Measurements from ENCODE around the gene SLC18B1.
"Not testable (repeated sequence)": the region's sequence is repeated elsewhere in the genome, so short reads cannot be mapped to it uniquely, and the experiment has no call there.

Gene SLC18B1

GRCh38 chr6:132798869-132799538 lies 567 bp upstream of the SLC18B1 start:
- peak; percentile 51 for DNase-seq (ENCODE audit: low read depth)

- DNase-seq (ENCODE audit: low read depth): no peak
These were observed 3.0 kb downstream of the SLC18B1 start for GRCh38 chr6:132795461-132795860.

- no peak for DNase-seq (ENCODE audit: low read depth)
These were observed 5.9 kb downstream of the SLC18B1 start for GRCh38 chr6:132792510-132792909.

GRCh38 chr6:132790450-132790849 lies 8.0 kb downstream of the SLC18B1 start:
- DNase-seq (ENCODE audit: low read depth): no peak

- no peak for DNase-seq (ENCODE audit: low read depth)
These were observed 9.1 kb downstream of the SLC18B1 start for GRCh38 chr6:132789396-132789776.

GRCh38 chr6:132788658-132789395 lies 9.6 kb downstream of the SLC18B1 start:
- no peak for DNase-seq (ENCODE audit: low read depth)

- no peak for DNase-seq (ENCODE audit: low read depth)
These were observed 12.5 kb downstream of the SLC18B1 start for GRCh38 chr6:132785936-132786335.

- no peak for DNase-seq (ENCODE audit: low read depth)
These were observed 17.6 kb downstream of the SLC18B1 start for GRCh38 chr6:132780770-132781371.

GRCh38 chr6:132777881-132778280 lies 20.6 kb downstream of the SLC18B1 start:
- not testable (repeated sequence) for DNase-seq (ENCODE audit: low read depth)

- DNase-seq (ENCODE audit: low read depth): no peak
These were observed 30.4 kb downstream of the SLC18B1 start for GRCh38 chr6:132768051-132768517.

- no peak for DNase-seq (ENCODE audit: low read depth)
These were observed 32.9 kb downstream of the SLC18B1 start for GRCh38 chr6:132765560-132765959.

GRCh38 chr6:132764370-132764769 lies 34.1 kb downstream of the SLC18B1 start:
- no peak for DNase-seq (ENCODE audit: low read depth)

- DNase-seq (ENCODE audit: low read depth): peak; percentile 15
These were observed 35.2 kb downstream of the SLC18B1 start for GRCh38 chr6:132763269-132763668.

GRCh38 chr6:132760256-132760655 lies 38.2 kb downstream of the SLC18B1 start:
- DNase-seq (ENCODE audit: low read depth): no peak

- DNase-seq (ENCODE audit: low read depth): no peak
These were observed 39.7 kb downstream of the SLC18B1 start for GRCh38 chr6:132758689-132759088.

GRCh38 chr6:132752255-132752654 lies 46.2 kb downstream of the SLC18B1 start:
- no peak for DNase-seq (ENCODE audit: low read depth)

- no peak for DNase-seq (ENCODE audit: low read depth)
These were observed 46.6 kb downstream of the SLC18B1 start for GRCh38 chr6:132751828-132752227.

- DNase-seq (ENCODE audit: low read depth): no peak
These were observed 47.1 kb downstream of the SLC18B1 start for GRCh38 chr6:132751306-132751705.

GRCh38 chr6:132750455-132751248 lies 47.8 kb downstream of the SLC18B1 start:
- no peak for DNase-seq (ENCODE audit: low read depth)

GRCh38 chr6:132749111-132749510 lies 49.3 kb downstream of the SLC18B1 start:
- no peak for DNase-seq (ENCODE audit: low read depth)

- no peak for DNase-seq (ENCODE audit: low read depth)
These were observed 50.0 kb downstream of the SLC18B1 start for GRCh38 chr6:132748446-132748845.

- DNase-seq (ENCODE audit: low read depth): no peak
These were observed 52.4 kb downstream of the SLC18B1 start for GRCh38 chr6:132746048-132746447.
